B cell (primary cell): Measurements from ENCODE around the gene SSR2. TPM values are rescaled to one million over a fixed set of nuclear protein-coding genes. Genes with fewer than 3 reads are reported as not detected.

Source experiments
- ATAC-seq: fragments of 200-7000 bp; cut with Tn5 transposase; one replicate; pipeline ENCODE4 v1.10.0; 2021; ENCODE audit warnings: low read depth, mild to moderate bottlenecking, moderate number of reproducible peaks, moderate library complexity
- CTCF ChIA-PET: fragments of 350-600 bp; sonication (Branson Sonifier 250); formaldehyde crosslinking; loops from one replicate; lab custom pipeline; 2021; ENCODE audit warnings: antibody characterized with exemption, inconsistent platforms; lab: Charles Lee
- POLR2A ChIA-PET: fragments of 350-600 bp; sonication (Branson Sonifier 250); formaldehyde crosslinking; loops from one replicate; lab custom pipeline; 2021; ENCODE audit warnings: antibody characterized with exemption; lab: Charles Lee
- DNase-seq: peaks from one replicate; pipeline ENCODE4 v3.0.0; 2013
- H2AFZ ChIP-seq: 2 replicates; pipeline ENCODE4 v1.6.1; 2012; ENCODE audit warnings: mild to moderate bottlenecking, low read depth, low read length; ENCODE audit not compliant: insufficient read depth, poor library complexity, severe bottlenecking
- H3K27ac ChIP-seq, 2 donors: 1 replicate in 1 of 2; 2 replicates in 1 of 2; pipeline ENCODE4 v1.5.1; 2012 to 2013; ENCODE audit warnings: low read length in 2 of 2, mild to moderate bottlenecking in 2 of 2, moderate library complexity in 1 of 2
- H3K27me3 ChIP-seq, 4 experiments: fragments of 200-600 bp in 1 of 4; sonication (generic) in 1 of 4; replicated peaks in 1 of 4; 1 replicate in 2 of 4; 2 replicates in 2 of 4; pipeline versions ENCODE4 v1.6.1 to v1.7.0; 2013 to 2016; ENCODE audit warnings: low read length in 3 of 4, mild to moderate bottlenecking in 2 of 4, mixed read lengths in 1 of 4, moderate library complexity in 1 of 4; ENCODE audit not compliant: insufficient read depth in 4 of 4, control insufficient read depth in 3 of 4; ENCODE audit errors: control extremely low read depth in 1 of 4
- H3K36me3 ChIP-seq, 2 experiments: replicated peaks in 1 of 2; 1 replicate in 1 of 2; 2 replicates in 1 of 2; pipeline versions ENCODE4 v1.6.1 to v1.7.1; 2013; ENCODE audit warnings: low read length in 1 of 2; ENCODE audit not compliant: insufficient read depth in 2 of 2, control insufficient read depth in 1 of 2; ENCODE audit errors: control extremely low read depth in 1 of 2, extremely low read depth in 1 of 2
- H3K4me1 ChIP-seq, 2 donors: fragments of 200-600 bp in 1 of 2; sonication (generic) in 1 of 2; 1 replicate in 1 of 2; 2 replicates in 1 of 2; pipeline versions ENCODE4 v1.5.1 to v1.6.1; 2013 to 2017; ENCODE audit warnings: low read length in 2 of 2; ENCODE audit not compliant: control insufficient read depth in 2 of 2, insufficient read depth in 2 of 2
- H3K4me2 ChIP-seq: replicated peaks from 2 replicates; pipeline ENCODE3; 2012; ENCODE audit warnings: mild to moderate bottlenecking, low read depth, low read length; ENCODE audit not compliant: poor library complexity, severe bottlenecking
- H3K4me3 ChIP-seq, 5 experiments: fragments of 200-600 bp in 1 of 5; sonication (generic) in 1 of 5; 1 replicate in 3 of 5; 2 replicates in 2 of 5; pipeline versions ENCODE4 v1.5.1 to v1.7.0; 2011 to 2016; ENCODE audit warnings: low read length in 4 of 5, mild to moderate bottlenecking in 4 of 5, low read depth in 2 of 5, control low read depth in 1 of 5, moderate library complexity in 1 of 5; ENCODE audit not compliant: insufficient read depth in 1 of 5; ENCODE audit errors: control extremely low read depth in 1 of 5, extremely low read depth in 1 of 5
- H3K79me2 ChIP-seq: fragments of 200-600 bp; sonication (generic); one replicate; pipeline ENCODE4 v1.6.0; 2016; ENCODE audit warnings: low read length; ENCODE audit not compliant: control insufficient read depth, insufficient read depth
- H3K9ac ChIP-seq: fragments of 200-600 bp; sonication (generic); 2 replicates; pipeline ENCODE4 v1.6.1; 2017; ENCODE audit warnings: mild to moderate bottlenecking, low read length, moderate library complexity
- H3K9me3 ChIP-seq, 3 donors: one replicate each; pipeline versions ENCODE4 v1.6.1 to v1.7.1; 2013; ENCODE audit warnings: low read length in 2 of 3; ENCODE audit not compliant: control insufficient read depth in 2 of 3, insufficient read depth in 1 of 3; ENCODE audit errors: control extremely low read depth in 1 of 3
- H4K20me1 ChIP-seq: 2 replicates; pipeline ENCODE4 v1.6.0; 2012; ENCODE audit warnings: mild to moderate bottlenecking, low read length; ENCODE audit not compliant: insufficient read depth, control insufficient read depth, poor library complexity, severe bottlenecking
- H3K27ac Mint-ChIP-seq: one replicate; pipeline ENCODE4 v1.8.0; 2021; ENCODE audit warnings: mixed read lengths
- H3K27me3 Mint-ChIP-seq: one replicate; pipeline ENCODE4 v1.8.0; 2021; ENCODE audit warnings: mixed read lengths
- H3K4me1 Mint-ChIP-seq: one replicate; pipeline ENCODE4 v1.8.0; 2021; ENCODE audit warnings: mixed read lengths
- H3K4me3 Mint-ChIP-seq: one replicate; pipeline ENCODE4 v1.8.0; 2021; ENCODE audit warnings: mixed read lengths
- H3K9me3 Mint-ChIP-seq: one replicate; pipeline ENCODE4 v1.8.0; 2022; ENCODE audit warnings: mixed read lengths; ENCODE audit not compliant: insufficient read depth
- CTCF ChIP-seq: fragments of 200-600 bp; IDR thresholded peaks from one replicate; pipeline ENCODE4 v1.8.0; 2022; ENCODE audit warnings: antibody characterized with exemption, mild to moderate bottlenecking
- EZH2 ChIP-seq: IDR thresholded peaks from 2 replicates; pipeline ENCODE4 v1.6.1; 2012; ENCODE audit warnings: borderline replicate concordance, low read depth, mild to moderate bottlenecking, moderate library complexity, low read length; ENCODE audit not compliant: insufficient read depth, poor library complexity, severe bottlenecking
- WGBS: methylation state at CpG from one replicate; pipeline ENCODE4 v1.1.5; 2013; ENCODE audit warnings: missing lambda C conversion rate; ENCODE audit not compliant: insufficient coverage; 5-methylcytosine and 5-hydroxymethylcytosine counted together
- intact Hi-C: fragments of 100-400 bp; cut with micrococcal nuclease; formaldehyde crosslinking; loops from one replicate; pipeline ENCODE4 v1.10.0; 2022
- polyA plus RNA-seq: library from polyadenylated mRNA; depleted of rRNA; stranded (reverse); fragments of >200 nt; gene quantifications from 2 replicates; pipeline ENCODE4 v1.2.3, GENCODE V29; 2012
- total RNA-seq, 2 donors: library from RNA; stranded (reverse); fragments of 120-200 nt in 1 of 2; gene quantifications; 1 replicate in 1 of 2; 2 replicates in 1 of 2; pipeline versions ENCODE4 v1.2.3 to v1.2.4, GENCODE V29; 2013 to 2022

Gene SSR2
- total and polyA plus RNA-seq, 2 donors (not counting 1 experiment from before 2014, with no cell fraction given): 160 to 359 TPM

- Histone ChIP-seq H2AFZ (no peak overlapping the region), H3K9ac (no peak overlapping the region), H3K9me3 (no peaks in the 10 kb centered on the region), H3K4me3 (no peak overlapping the region), H3K4me1 (no peaks in the 10 kb centered on the region), H3K27ac (no peak overlapping the region), H3K79me2 (no peaks in the 10 kb centered on the region), H4K20me1 (no peaks in the 10 kb centered on the region), H3K27me3 (peaks cover 0 to under 1% (median 0%) of the 10 kb centered on the region in 4 experiments), H3K36me3 (no peaks in the 10 kb centered on the region), H3K4me2 (no peak overlapping the region)
- Mint-ChIP-seq H3K4me1 (no peaks in the 10 kb centered on the region), H3K4me3 (no peak overlapping the region), H3K9me3 (no peaks in the 10 kb centered on the region), H3K27ac (no peak overlapping the region), H3K27me3 (no peaks in the 10 kb centered on the region)
- no peak for ATAC-seq
- POLR2A ChIA-PET: no interaction called here
- CTCF ChIA-PET: interaction anchor here (0.5 to 1.5 kb wide), 3 partner anchors 29 to 128 kb away, joined by 3 to 5 read pairs (median 3); no protein-coding TSS in a partner anchor
- WGBS: 100% methylated on average over 1 of the region's 2 CpGs
- no peak for TF ChIP-seq CTCF
- TF ChIP-seq EZH2: no peak
- DNase-seq: no peak
- intact Hi-C loops: loop anchor here (5.0 kb wide), 1 partner anchor 132 kb away; the partner anchor contains the start of gene KHDC4
Observed at GRCh38 chr1:156064615-156065014, 43.9 kb upstream of the SSR2 start.

- no peaks in the 10 kb centered on the region for H3K9me3 ChIP-seq
- H3K4me1 ChIP-seq: no peaks in the 10 kb centered on the region
- no peaks in the 10 kb centered on the region for H4K20me1 ChIP-seq
- H3K27ac ChIP-seq: no peak overlapping the region
- intact Hi-C loops: no loop called here
- H3K27me3 ChIP-seq: no peaks in the 10 kb centered on the region
- H2AFZ ChIP-seq: no peak overlapping the region
- Mint-ChIP-seq H3K4me3 (no peak overlapping the region), H3K27ac (no peak overlapping the region), H3K4me1 (no peaks in the 10 kb centered on the region), H3K9me3 (no peaks in the 10 kb centered on the region), H3K27me3 (no peaks in the 10 kb centered on the region)
- DNase-seq (no peak), ATAC-seq (no peak)
- POLR2A ChIA-PET: no interaction called here
- no peak for TF ChIP-seq CTCF
- TF ChIP-seq EZH2: no peak
- CTCF ChIA-PET: interaction anchor here (1.0 to 1.1 kb wide), 2 partner anchors 66 to 182 kb away, joined by 3 to 5 read pairs; no protein-coding TSS in a partner anchor
- no peaks in the 10 kb centered on the region for H3K79me2 ChIP-seq
- no peaks in the 10 kb centered on the region for H3K36me3 ChIP-seq
- H3K4me2 ChIP-seq: no peak overlapping the region
- no peak overlapping the region for H3K9ac ChIP-seq
- H3K4me3 ChIP-seq: no peak overlapping the region
- WGBS: no CpG with 5 or more reads among the region's 2 CpGs
Observed at GRCh38 chr1:156063997-156064285, 43.2 kb upstream of the SSR2 start.
